ENCODE measurements around the gene ASCL2.
A peak's percentile ranks its signal among the peaks of the same experiment; 100 is the strongest.

ASCL2 gene

GRCh38 chr11:2272228-2272945, 2.0 kb upstream of the ASCL2 start:
- H3K4me3 Mint-ChIP-seq, result peak overlapping the region; percentile 54 to 72 (median 59)
- H3K27ac Mint-ChIP-seq, result peak overlapping the region in 1 of 3 experiments; percentile 19
- no peaks in the 10 kb centered on the region for H3K36me3 Mint-ChIP-seq (ENCODE audit: low read depth)
- H3K4me1 Mint-ChIP-seq, result peaks cover 8% of the 10 kb centered on the region
- peaks cover 76% of the 10 kb centered on the region for H3K27me3 Mint-ChIP-seq (ENCODE audit: low read depth)
- no peak for TF ChIP-seq CTCF (IDR thresholded peaks at IDR 0.05; ENCODE audit: unreplicated experiment in 3 of 3)
- peaks cover 2% of the 10 kb centered on the region for H3K9me3 Mint-ChIP-seq

GRCh38 chr11:2271327-2272227, 1.2 kb upstream of the ASCL2 start:
- TF ChIP-seq CTCF (IDR thresholded peaks at IDR 0.05; ENCODE audit: unreplicated experiment in 3 of 3), result no peak
- peaks cover 81% of the 10 kb centered on the region for H3K27me3 Mint-ChIP-seq (ENCODE audit: low read depth)
- H3K4me3 Mint-ChIP-seq, result peak overlapping the region; percentile 22 to 38 (median 25)
- no peaks in the 10 kb centered on the region for H3K36me3 Mint-ChIP-seq (ENCODE audit: low read depth)
- no peak overlapping the region for H3K27ac Mint-ChIP-seq
- peaks cover 4% of the 10 kb centered on the region for H3K4me1 Mint-ChIP-seq
- peaks cover 2% of the 10 kb centered on the region for H3K9me3 Mint-ChIP-seq

- Mint-ChIP-seq H3K27ac (no peak overlapping the region), H3K9me3 (peaks cover 2% of the 10 kb centered on the region), H3K4me3 (no peak overlapping the region), H3K36me3 (ENCODE audit: low read depth) (no peaks in the 10 kb centered on the region), H3K4me1 (peaks cover 4% of the 10 kb centered on the region), H3K27me3 (ENCODE audit: low read depth) (peaks cover 81% of the 10 kb centered on the region)
- no peak for TF ChIP-seq CTCF (IDR thresholded peaks at IDR 0.05; ENCODE audit: unreplicated experiment in 3 of 3)
These were observed 614 bp upstream of the ASCL2 start for GRCh38 chr11:2271077-2271326.

- Mint-ChIP-seq H3K27me3 (ENCODE audit: low read depth) (peaks cover 79% of the 10 kb centered on the region), H3K9me3 (peaks cover 2% of the 10 kb centered on the region), H3K4me3 (peak overlapping the region in 1 of 3 experiments; percentile 56), H3K27ac (no peak overlapping the region), H3K4me1 (peaks cover 4% of the 10 kb centered on the region), H3K36me3 (ENCODE audit: low read depth) (no peaks in the 10 kb centered on the region)
- peak in 2 of 3 experiments; percentile 34 to 35 for TF ChIP-seq CTCF (IDR thresholded peaks at IDR 0.05; ENCODE audit: unreplicated experiment in 3 of 3)
These were observed 627 bp downstream of the ASCL2 start for GRCh38 chr11:2269601-2270321.

GRCh38 chr11:2268729-2269600, 1.4 kb downstream of the ASCL2 start:
- Mint-ChIP-seq H3K27ac (no peak overlapping the region), H3K27me3 (ENCODE audit: low read depth) (peaks cover 76% of the 10 kb centered on the region), H3K4me1 (peaks cover 4% of the 10 kb centered on the region), H3K9me3 (peaks cover 2% of the 10 kb centered on the region), H3K4me3 (peak overlapping the region; percentile 38 to 56 (median 46)), H3K36me3 (ENCODE audit: low read depth) (no peaks in the 10 kb centered on the region)
- no peak for TF ChIP-seq CTCF (IDR thresholded peaks at IDR 0.05; ENCODE audit: unreplicated experiment in 3 of 3)
